ENCODE measurements around the gene MDP1.

- TF ChIP-seq CTCF (optimal IDR thresholded peaks at IDR 0.05 in 1 of 3, IDR thresholded peaks at IDR 0.05 in 1 of 3, conservative IDR thresholded peaks at IDR 0.05 in 1 of 3; ENCODE audit: extremely low read depth in 1 of 3, insufficient read depth in 2 of 3, low read length in 3 of 3) (no peak), EZH2 (IDR thresholded peaks at IDR 0.05; ENCODE audit: low read length) (no peak)
Measured at GRCh38 chr14:24167469-24168114, 48.3 kb downstream of the MDP1 start.
